Activated CD4-positive, alpha-beta T cell treated with anti-CD3 and anti-CD28 coated beads for 36 hours (primary cell): ENCODE measurements around the gene RD3L. TPM values are rescaled to one million over a fixed set of nuclear protein-coding genes. Genes with fewer than 3 reads are reported as not detected.

Experiments
- ATAC-seq: fragments of 200-7000 bp; cut with Tn5 transposase; one replicate; pipeline ENCODE4 v1.10.0; 2021; ENCODE audit warnings: mild to moderate bottlenecking, moderate library complexity
- CTCF ChIA-PET: fragments of 350-600 bp; sonication (Branson Sonifier 250); formaldehyde crosslinking; loops from one replicate; lab custom pipeline; 2021; ENCODE audit warnings: antibody characterized with exemption; lab: Charles Lee
- POLR2A ChIA-PET: fragments of 350-600 bp; sonication (Branson Sonifier 250); formaldehyde crosslinking; loops from one replicate; lab custom pipeline; 2021; ENCODE audit warnings: antibody characterized with exemption, inconsistent platforms; lab: Charles Lee
- DNase-seq: peaks from one replicate; pipeline ENCODE4 v3.0.0-alpha.2; 2020
- H3K27ac Mint-ChIP-seq: one replicate; pipeline ENCODE4 v1.8.0; 2021; ENCODE audit warnings: mixed read lengths
- H3K27me3 Mint-ChIP-seq: one replicate; pipeline ENCODE4 v1.8.0; 2021; ENCODE audit warnings: mixed read lengths
- H3K36me3 Mint-ChIP-seq: one replicate; pipeline ENCODE4 v1.8.0; 2021; ENCODE audit warnings: low read depth, mixed read lengths
- H3K4me1 Mint-ChIP-seq: one replicate; pipeline ENCODE4 v1.8.0; 2021; ENCODE audit warnings: mixed read lengths
- H3K4me3 Mint-ChIP-seq: one replicate; pipeline ENCODE4 v1.8.0; 2021; ENCODE audit warnings: mild to moderate bottlenecking, moderate library complexity, mixed read lengths
- H3K9me3 Mint-ChIP-seq: one replicate; pipeline ENCODE4 v1.8.0; 2021; ENCODE audit warnings: low read depth, mixed read lengths
- intact Hi-C, 2 experiments: fragments of 100-400 bp; cut with DNase I in 1 of 2; cut with micrococcal nuclease in 1 of 2; formaldehyde crosslinking; loops; one replicate each; pipeline versions ENCODE4 v1.14.2 to v1.15.1; 2022 to 2024; cut with DNase I, micrococcal nuclease
- total RNA-seq, 2 experiments: library from RNA; stranded (reverse); gene quantifications; one replicate each; pipeline ENCODE4 v1.2.3, GENCODE V29; 2021

RD3L gene
- total RNA-seq, 2 experiments from 2014 or later = not detected

GRCh38 chr14:103905842-103906456, 36.4 kb downstream of the RD3L start:
- ChIA-PET POLR2A (interaction anchor here (0.5 kb wide), 1 partner anchor 119 kb away, joined by 3 read pairs; no protein-coding TSS in a partner anchor), CTCF (interaction anchor here (0.5 to 1.4 kb wide), 12 partner anchors 16 to 1271 kb away, joined by 3 to 12 read pairs (median 3); no protein-coding TSS in a partner anchor)
- ATAC-seq (no peak), DNase-seq (peak; percentile 65)
- Mint-ChIP-seq H3K9me3 (no peaks in the 10 kb centered on the region), H3K4me3 (no peak overlapping the region), H3K27me3 (no peaks in the 10 kb centered on the region), H3K27ac (peak overlapping the region; percentile 22), H3K36me3 (peaks cover 2% of the 10 kb centered on the region), H3K4me1 (peaks cover 22% of the 10 kb centered on the region)
- intact Hi-C loops = no loop called here

GRCh38 chr14:103904493-103905107, 37.7 kb downstream of the RD3L start:
- no peaks in the 10 kb centered on the region for H3K27me3 Mint-ChIP-seq
- DNase-seq = no peak
- H3K4me3 Mint-ChIP-seq = no peak overlapping the region
- intact Hi-C loops = loop anchor here in 1 of 2 experiments (5.0 kb wide), 1 partner anchor 98 kb away; no protein-coding TSS in a partner anchor
- CTCF ChIA-PET = interaction anchor here (0.6 to 1.6 kb wide), 5 partner anchors 12 to 802 kb away, joined by 3 to 6 read pairs (median 4); no protein-coding TSS in a partner anchor
- no peak for ATAC-seq
- no peaks in the 10 kb centered on the region for H3K9me3 Mint-ChIP-seq
- POLR2A ChIA-PET = interaction anchor here (0.6 kb wide), 1 partner anchor 93 kb away, joined by 3 read pairs; no protein-coding TSS in a partner anchor
- peaks cover 12% of the 10 kb centered on the region for H3K4me1 Mint-ChIP-seq
- no peaks in the 10 kb centered on the region for H3K36me3 Mint-ChIP-seq
- no peak overlapping the region for H3K27ac Mint-ChIP-seq

GRCh38 chr14:103899833-103900232, 42.5 kb downstream of the RD3L start:
- ChIA-PET POLR2A (no interaction called here), CTCF (interaction anchor here (0.6 to 2.5 kb wide), 13 partner anchors 9 to 96 kb away, joined by 3 to 22 read pairs (median 7); no protein-coding TSS in a partner anchor)
- Mint-ChIP-seq H3K27ac (no peak overlapping the region), H3K9me3 (no peaks in the 10 kb centered on the region), H3K27me3 (no peaks in the 10 kb centered on the region), H3K4me3 (no peak overlapping the region), H3K4me1 (peaks cover 3% of the 10 kb centered on the region), H3K36me3 (no peaks in the 10 kb centered on the region)
- intact Hi-C loops = loop anchor here in 1 of 2 experiments (5.0 kb wide), 1 partner anchor 102 kb away; no protein-coding TSS in a partner anchor
- no peak for DNase-seq
- ATAC-seq = no peak

GRCh38 chr14:103899316-103899715, 43.0 kb downstream of the RD3L start:
- no peak for ATAC-seq
- ChIA-PET CTCF (interaction anchor here (1.0 to 1.3 kb wide), 2 partner anchors 17 to 91 kb away, joined by 3 read pairs; no protein-coding TSS in a partner anchor), POLR2A (no interaction called here)
- no peak for DNase-seq
- Mint-ChIP-seq H3K27ac (no peak overlapping the region), H3K27me3 (no peaks in the 10 kb centered on the region), H3K4me3 (no peak overlapping the region), H3K4me1 (peaks cover 3% of the 10 kb centered on the region), H3K36me3 (no peaks in the 10 kb centered on the region), H3K9me3 (no peaks in the 10 kb centered on the region)
- intact Hi-C loops = no loop called here

GRCh38 chr14:103898711-103899110, 43.6 kb downstream of the RD3L start:
- CTCF ChIA-PET = interaction anchor here (1.0 to 1.3 kb wide), 2 partner anchors 17 to 91 kb away, joined by 3 read pairs; no protein-coding TSS in a partner anchor

GRCh38 chr14:103898204-103898603, 44.1 kb downstream of the RD3L start:
- H3K27me3 Mint-ChIP-seq = no peaks in the 10 kb centered on the region
- ChIA-PET POLR2A (interaction anchor here (0.6 kb wide), 1 partner anchor 8 kb away, joined by 4 read pairs; no protein-coding TSS in a partner anchor), CTCF (interaction anchor here (0.5 kb wide), 1 partner anchor 72 kb away, joined by 3 read pairs; no protein-coding TSS in a partner anchor)
- H3K36me3 Mint-ChIP-seq = no peaks in the 10 kb centered on the region
- ATAC-seq (no peak), DNase-seq (no peak)
- no peaks in the 10 kb centered on the region for H3K9me3 Mint-ChIP-seq
- H3K4me1 Mint-ChIP-seq = peaks cover 3% of the 10 kb centered on the region
- no peak overlapping the region for H3K4me3 Mint-ChIP-seq
- H3K27ac Mint-ChIP-seq = no peak overlapping the region
- intact Hi-C loops = no loop called here

More at GRCh38 chr14:103898711-103899110, 43.6 kb downstream of the RD3L start:
- Mint-ChIP-seq H3K9me3 (no peaks in the 10 kb centered on the region), H3K27me3 (no peaks in the 10 kb centered on the region), H3K4me3 (no peak overlapping the region), H3K36me3 (no peaks in the 10 kb centered on the region), H3K4me1 (peaks cover 3% of the 10 kb centered on the region), H3K27ac (no peak overlapping the region)
- ATAC-seq (no peak), DNase-seq (no peak)
- POLR2A ChIA-PET = interaction anchor here (0.6 kb wide), 1 partner anchor 8 kb away, joined by 4 read pairs; no protein-coding TSS in a partner anchor
- intact Hi-C loops = no loop called here

- no peak for ATAC-seq
- POLR2A ChIA-PET = no interaction called here
- intact Hi-C loops = no loop called here
- Mint-ChIP-seq H3K36me3 (no peaks in the 10 kb centered on the region), H3K4me1 (peaks cover 3% of the 10 kb centered on the region), H3K27ac (no peak overlapping the region), H3K9me3 (no peaks in the 10 kb centered on the region), H3K27me3 (no peaks in the 10 kb centered on the region), H3K4me3 (no peak overlapping the region)
- CTCF ChIA-PET = interaction anchor here (1.0 to 1.4 kb wide), 2 partner anchors 32 to 91 kb away, joined by 3 to 4 read pairs; no protein-coding TSS in a partner anchor
- no peak for DNase-seq
Observed at GRCh38 chr14:103897075-103897947, 45.0 kb downstream of the RD3L start.

GRCh38 chr14:103896578-103896977, 45.8 kb downstream of the RD3L start:
- Mint-ChIP-seq H3K9me3 (no peaks in the 10 kb centered on the region), H3K4me3 (no peak overlapping the region), H3K27ac (no peak overlapping the region), H3K27me3 (no peaks in the 10 kb centered on the region), H3K36me3 (no peaks in the 10 kb centered on the region), H3K4me1 (peaks cover 3% of the 10 kb centered on the region)
- ChIA-PET CTCF (interaction anchor here (1.4 kb wide), 1 partner anchor 33 kb away, joined by 3 read pairs; no protein-coding TSS in a partner anchor), POLR2A (interaction anchor here (0.7 kb wide), 1 partner anchor 90 kb away, joined by 3 read pairs; no protein-coding TSS in a partner anchor)
- intact Hi-C loops = no loop called here
- no peak for ATAC-seq
- no peak for DNase-seq

- ChIA-PET CTCF (no interaction called here), POLR2A (no interaction called here)
- DNase-seq (no peak), ATAC-seq (no peak)
- Mint-ChIP-seq H3K36me3 (no peaks in the 10 kb centered on the region), H3K27me3 (no peaks in the 10 kb centered on the region), H3K27ac (no peak overlapping the region), H3K4me3 (no peak overlapping the region), H3K4me1 (no peaks in the 10 kb centered on the region), H3K9me3 (no peaks in the 10 kb centered on the region)
- intact Hi-C loops = no loop called here
Observed at GRCh38 chr14:103894723-103895059, 47.6 kb downstream of the RD3L start.

- POLR2A ChIA-PET = no interaction called here
- H3K9me3 Mint-ChIP-seq = no peaks in the 10 kb centered on the region
- no peak for ATAC-seq
- no peaks in the 10 kb centered on the region for H3K4me1 Mint-ChIP-seq
- no peaks in the 10 kb centered on the region for H3K27me3 Mint-ChIP-seq
- CTCF ChIA-PET = no interaction called here
- intact Hi-C loops = no loop called here
- no peak overlapping the region for H3K27ac Mint-ChIP-seq
- DNase-seq = no peak
- no peaks in the 10 kb centered on the region for H3K36me3 Mint-ChIP-seq
- no peak overlapping the region for H3K4me3 Mint-ChIP-seq
Observed at GRCh38 chr14:103894034-103894722, 48.2 kb downstream of the RD3L start.
